LoVo (cell line): ENCODE results near the gene SLC4A2.

Source experiments
- DNase-seq: peaks from one replicate; pipeline ENCODE4 v3.0.0-alpha.2; 2016; ENCODE audit warnings: low spot score

SLC4A2 gene

GRCh38 chr7:151081170-151082101 lies 22.0 kb downstream of the SLC4A2 start:
- DNase-seq, result peak; percentile 34

GRCh38 chr7:151082141-151083070 lies 23.0 kb downstream of the SLC4A2 start:
- DNase-seq, result no peak

GRCh38 chr7:151083071-151083823 lies 23.9 kb downstream of the SLC4A2 start, which contains the start of gene TMUB1:
TSS of gene TMUB1 (minus strand) at chr7:151083493. CDS start at chr7:151082563, 930 bp downstream.
- DNase-seq, result peak; percentile 85

- no peak for DNase-seq
These were observed 24.4 kb downstream of the SLC4A2 start for GRCh38 chr7:151083824-151084160.

GRCh38 chr7:151085329-151085690 lies 25.9 kb downstream of the SLC4A2 start:
- DNase-seq, result no peak

GRCh38 chr7:151085691-151086620 lies 26.6 kb downstream of the SLC4A2 start, which contains the start of gene AGAP3:
TSS of gene AGAP3 (plus strand) at chr7:151086475. CDS start at chr7:151086742, 267 bp downstream.
- peak; percentile 86 for DNase-seq

GRCh38 chr7:151086802-151087244 lies 27.4 kb downstream of the SLC4A2 start:
- DNase-seq, result no peak

GRCh38 chr7:151087245-151088018 lies 28.0 kb downstream of the SLC4A2 start:
- peak; percentile 57 for DNase-seq

- DNase-seq, result no peak
These were observed 28.8 kb downstream of the SLC4A2 start for GRCh38 chr7:151088019-151088855.

- no peak for DNase-seq
These were observed 29.7 kb downstream of the SLC4A2 start for GRCh38 chr7:151088856-151089699.

GRCh38 chr7:151089893-151090730 lies 30.7 kb downstream of the SLC4A2 start:
- DNase-seq, result no peak

GRCh38 chr7:151091003-151091402 lies 31.6 kb downstream of the SLC4A2 start:
- no peak for DNase-seq

GRCh38 chr7:151091431-151091830 lies 32.0 kb downstream of the SLC4A2 start:
- DNase-seq, result no peak

- DNase-seq, result no peak
These were observed 32.6 kb downstream of the SLC4A2 start for GRCh38 chr7:151091988-151092387.

GRCh38 chr7:151093748-151094147 lies 34.4 kb downstream of the SLC4A2 start:
- no peak for DNase-seq

GRCh38 chr7:151094675-151095074 lies 35.3 kb downstream of the SLC4A2 start:
- no peak for DNase-seq
